ENCODE data around the gene IL34. TPM values are rescaled to one million over a fixed set of nuclear protein-coding genes. Genes with fewer than 3 reads are reported as not detected.

IL34 gene
- total RNA-seq, 2 experiments from 2014 or later = not detected

- CTCF ChIA-PET = interaction anchor here (1.3 kb wide), 1 partner anchor 80 kb away, joined by 4 read pairs; no protein-coding TSS in a partner anchor
- no peaks in the 10 kb centered on the region for H3K9me3 Mint-ChIP-seq
- H3K27me3 Mint-ChIP-seq (ENCODE audit: low read depth) = no peaks in the 10 kb centered on the region
- DNase-seq = no peak
- H3K36me3 Mint-ChIP-seq (ENCODE audit: low read depth) = no peaks in the 10 kb centered on the region
- intact Hi-C loops (cut with micrococcal nuclease) = no loop called here
- no peak overlapping the region for H3K4me3 Mint-ChIP-seq
- no peak overlapping the region for H3K27ac Mint-ChIP-seq
- peaks cover 13% of the 10 kb centered on the region for H3K4me1 Mint-ChIP-seq (ENCODE audit: low read depth)
Observed at GRCh38 chr16:70691223-70692129, 45.1 kb downstream of the IL34 start.

GRCh38 chr16:70692130-70692872, 45.9 kb downstream of the IL34 start:
- Mint-ChIP-seq H3K36me3 (ENCODE audit: low read depth) (no peaks in the 10 kb centered on the region), H3K4me1 (ENCODE audit: low read depth) (peaks cover 21% of the 10 kb centered on the region), H3K9me3 (no peaks in the 10 kb centered on the region), H3K27ac (no peak overlapping the region), H3K4me3 (no peak overlapping the region), H3K27me3 (ENCODE audit: low read depth) (no peaks in the 10 kb centered on the region)
- CTCF ChIA-PET = interaction anchor here (1.3 kb wide), 1 partner anchor 79 kb away, joined by 5 read pairs; no protein-coding TSS in a partner anchor
- no peak for DNase-seq
- intact Hi-C loops (cut with micrococcal nuclease) = no loop called here

- Mint-ChIP-seq H3K27me3 (ENCODE audit: low read depth) (no peaks in the 10 kb centered on the region), H3K36me3 (ENCODE audit: low read depth) (no peaks in the 10 kb centered on the region), H3K4me3 (no peak overlapping the region), H3K4me1 (ENCODE audit: low read depth) (peaks cover 28% of the 10 kb centered on the region), H3K27ac (no peak overlapping the region), H3K9me3 (no peaks in the 10 kb centered on the region)
- CTCF ChIA-PET = interaction anchor here (0.5 to 1.3 kb wide), 2 partner anchors 50 to 78 kb away, joined by 5 read pairs; no protein-coding TSS in a partner anchor
- intact Hi-C loops (cut with micrococcal nuclease) = no loop called here
- no peak for DNase-seq
Observed at GRCh38 chr16:70692873-70693671, 46.7 kb downstream of the IL34 start.

- Mint-ChIP-seq H3K4me1 (ENCODE audit: low read depth) (peaks cover 32% of the 10 kb centered on the region), H3K4me3 (no peak overlapping the region)
Observed at GRCh38 chr16:70694088-70694867, 47.9 kb downstream of the IL34 start.

GRCh38 chr16:70694868-70695218, 48.5 kb downstream of the IL34 start:
- CTCF ChIA-PET = interaction anchor here (2.7 kb wide), 1 partner anchor 77 kb away, joined by 16 read pairs; no protein-coding TSS in a partner anchor
- H3K4me1 Mint-ChIP-seq (ENCODE audit: low read depth) = peaks cover 32% of the 10 kb centered on the region
- no peak for DNase-seq
- H3K27me3 Mint-ChIP-seq (ENCODE audit: low read depth) = no peaks in the 10 kb centered on the region
- H3K36me3 Mint-ChIP-seq (ENCODE audit: low read depth) = peaks cover 3% of the 10 kb centered on the region
- H3K4me3 Mint-ChIP-seq = no peak overlapping the region
- intact Hi-C loops (cut with micrococcal nuclease) = no loop called here
- no peaks in the 10 kb centered on the region for H3K9me3 Mint-ChIP-seq
- H3K27ac Mint-ChIP-seq = no peak overlapping the region

More at GRCh38 chr16:70694088-70694867, 47.9 kb downstream of the IL34 start:
- Mint-ChIP-seq H3K27ac (no peak overlapping the region), H3K27me3 (ENCODE audit: low read depth) (no peaks in the 10 kb centered on the region), H3K36me3 (ENCODE audit: low read depth) (peaks cover 3% of the 10 kb centered on the region), H3K9me3 (no peaks in the 10 kb centered on the region)
- intact Hi-C loops (cut with micrococcal nuclease) = no loop called here
- CTCF ChIA-PET = interaction anchor here (2.7 kb wide), 1 partner anchor 77 kb away, joined by 16 read pairs; no protein-coding TSS in a partner anchor
- DNase-seq = no peak

GRCh38 chr16:70695331-70696070, 49.1 kb downstream of the IL34 start:
- no peaks in the 10 kb centered on the region for H3K9me3 Mint-ChIP-seq
- DNase-seq = peak; percentile 25
- peaks cover 3% of the 10 kb centered on the region for H3K36me3 Mint-ChIP-seq (ENCODE audit: low read depth)
- CTCF ChIA-PET = interaction anchor here (0.8 to 2.7 kb wide), 2 partner anchors 16 to 76 kb away, joined by 3 to 16 read pairs; no protein-coding TSS in a partner anchor
- intact Hi-C loops (cut with micrococcal nuclease) = no loop called here
- H3K27me3 Mint-ChIP-seq (ENCODE audit: low read depth) = no peaks in the 10 kb centered on the region
- peaks cover 32% of the 10 kb centered on the region for H3K4me1 Mint-ChIP-seq (ENCODE audit: low read depth)
- no peak overlapping the region for H3K4me3 Mint-ChIP-seq
- no peak overlapping the region for H3K27ac Mint-ChIP-seq

GRCh38 chr16:70696355-70696754, 50.0 kb downstream of the IL34 start:
- no peak overlapping the region for H3K4me3 Mint-ChIP-seq
- CTCF ChIA-PET = interaction anchor here (0.8 to 2.7 kb wide), 2 partner anchors 16 to 75 kb away, joined by 3 to 16 read pairs; no protein-coding TSS in a partner anchor
- no peaks in the 10 kb centered on the region for H3K9me3 Mint-ChIP-seq
- intact Hi-C loops (cut with micrococcal nuclease) = no loop called here
- peaks cover 32% of the 10 kb centered on the region for H3K4me1 Mint-ChIP-seq (ENCODE audit: low read depth)
- H3K36me3 Mint-ChIP-seq (ENCODE audit: low read depth) = peaks cover 3% of the 10 kb centered on the region
- no peaks in the 10 kb centered on the region for H3K27me3 Mint-ChIP-seq (ENCODE audit: low read depth)
- peak overlapping the region; percentile 24 for H3K27ac Mint-ChIP-seq
- DNase-seq = no peak

GRCh38 chr16:70696952-70697593, 50.7 kb downstream of the IL34 start:
- H3K4me1 Mint-ChIP-seq (ENCODE audit: low read depth) = peaks cover 32% of the 10 kb centered on the region
- CTCF ChIA-PET = interaction anchor here (2.7 kb wide), 1 partner anchor 74 kb away, joined by 16 read pairs; no protein-coding TSS in a partner anchor
- H3K27ac Mint-ChIP-seq = peak overlapping the region; percentile 18
- peak; percentile 52 for DNase-seq
- intact Hi-C loops (cut with micrococcal nuclease) = loop anchor here (1.0 kb wide), 1 partner anchor 40 kb away; no protein-coding TSS in a partner anchor
- H3K27me3 Mint-ChIP-seq (ENCODE audit: low read depth) = no peaks in the 10 kb centered on the region
- H3K4me3 Mint-ChIP-seq = no peak overlapping the region
- H3K9me3 Mint-ChIP-seq = no peaks in the 10 kb centered on the region
- peaks cover 3% of the 10 kb centered on the region for H3K36me3 Mint-ChIP-seq (ENCODE audit: low read depth)

GRCh38 chr16:70697594-70698170, 51.3 kb downstream of the IL34 start:
- H3K27ac Mint-ChIP-seq = peak overlapping the region; percentile 8
- intact Hi-C loops (cut with micrococcal nuclease) = loop anchor here (1.0 kb wide), 1 partner anchor 40 kb away; no protein-coding TSS in a partner anchor
- H3K4me3 Mint-ChIP-seq = no peak overlapping the region
- no peaks in the 10 kb centered on the region for H3K9me3 Mint-ChIP-seq
- CTCF ChIA-PET = no interaction called here
- peaks cover 3% of the 10 kb centered on the region for H3K36me3 Mint-ChIP-seq (ENCODE audit: low read depth)
- no peak for DNase-seq
- no peaks in the 10 kb centered on the region for H3K27me3 Mint-ChIP-seq (ENCODE audit: low read depth)
- H3K4me1 Mint-ChIP-seq (ENCODE audit: low read depth) = peaks cover 32% of the 10 kb centered on the region

GRCh38 chr16:70698901-70699300, 52.5 kb downstream of the IL34 start:
- Mint-ChIP-seq H3K4me3 (no peak overlapping the region), H3K27me3 (ENCODE audit: low read depth) (no peaks in the 10 kb centered on the region), H3K9me3 (no peaks in the 10 kb centered on the region), H3K27ac (no peak overlapping the region), H3K36me3 (ENCODE audit: low read depth) (peaks cover 3% of the 10 kb centered on the region), H3K4me1 (ENCODE audit: low read depth) (peaks cover 32% of the 10 kb centered on the region)
- CTCF ChIA-PET = no interaction called here
- no peak for DNase-seq
- intact Hi-C loops (cut with micrococcal nuclease) = no loop called here

Data from activated naive CD4-positive, alpha-beta T cell treated with anti-CD3 and anti-CD28 coated beads for 36 hours (primary cell).